GM13976 (cell line): ENCODE measurements around the gene PCSK2.

Experiments
- DNase-seq: peaks from one replicate; pipeline ENCODE4 v3.0.0; 2012; ENCODE audit warnings: low spot score
- CTCF ChIP-seq: IDR thresholded peaks from 2 replicates; pipeline ENCODE4 v1.5.1; 2012; ENCODE audit warnings: borderline replicate concordance, mild to moderate bottlenecking; ENCODE audit not compliant: insufficient read depth; ENCODE audit errors: extremely low read depth, missing control alignments, control extremely low read depth
- in situ Hi-C: fragments of 300-500 bp; cut with MboI; formaldehyde crosslinking; loops from one replicate; pipeline ENCODE4 v1.12.0; 2022; ENCODE audit warnings: low sequenced_read_pairs, mixed read lengths, inconsistent platforms; ENCODE audit not compliant: unreplicated experiment

Gene PCSK2

GRCh38 chr20:17499041-17499440, 272.2 kb downstream of the PCSK2 start:
- no peak for DNase-seq
- TF ChIP-seq CTCF: no peak
- in situ Hi-C loops: no loop called here

GRCh38 chr20:17500271-17500670, 273.4 kb downstream of the PCSK2 start:
- in situ Hi-C loops: loop anchor here (25.0 kb wide), 1 partner anchor 762 kb away; no protein-coding TSS in a partner anchor
- no peak for TF ChIP-seq CTCF
- DNase-seq: no peak

GRCh38 chr20:17500826-17501225, 274.0 kb downstream of the PCSK2 start:
- no peak for DNase-seq
- no peak for TF ChIP-seq CTCF
- in situ Hi-C loops: loop anchor here (25.0 kb wide), 1 partner anchor 761 kb away; no protein-coding TSS in a partner anchor

- no peak for TF ChIP-seq CTCF
- in situ Hi-C loops: loop anchor here (25.0 kb wide), 1 partner anchor 761 kb away; no protein-coding TSS in a partner anchor
- no peak for DNase-seq
Observed at GRCh38 chr20:17501701-17502100, 274.9 kb downstream of the PCSK2 start.

- DNase-seq: no peak
- in situ Hi-C loops: loop anchor here (25.0 kb wide), 1 partner anchor 760 kb away; no protein-coding TSS in a partner anchor
- no peak for TF ChIP-seq CTCF
Observed at GRCh38 chr20:17502105-17502504, 275.3 kb downstream of the PCSK2 start.

GRCh38 chr20:17503301-17504065, 276.6 kb downstream of the PCSK2 start:
- in situ Hi-C loops: loop anchor here (25.0 kb wide), 1 partner anchor 759 kb away; no protein-coding TSS in a partner anchor
- DNase-seq: no peak
- TF ChIP-seq CTCF: no peak
